GM23338 (cell line): ENCODE measurements around the gene PITPNC1. TPM values are rescaled to one million over a fixed set of nuclear protein-coding genes. Genes with fewer than 3 reads are reported as not detected.

ENCODE experiments used
- ATAC-seq: fragments of 200-7000 bp; cut with Tn5 transposase; 3 replicates; pipeline ENCODE4 v1.9.1; 2020
- DNase-seq: peaks from one replicate; pipeline ENCODE4 v3.0.0-alpha.2; 2015; ENCODE audit warnings: low spot score
- H2AFZ ChIP-seq: fragments of 200-600 bp; sonication (generic); 2 replicates; pipeline ENCODE4 v1.8.0; 2016; ENCODE audit warnings: antibody characterized with exemption, mild to moderate bottlenecking, moderate library complexity
- H3F3A ChIP-seq: fragments of 200-600 bp; sonication (generic); replicated peaks from 2 replicates; pipeline ENCODE4 v1.8.0; 2017; ENCODE audit warnings: antibody characterized with exemption, mixed run types, low read depth
- H3K27ac ChIP-seq: fragments of 200-600 bp; sonication (generic); 2 replicates; pipeline ENCODE4 v1.6.1; 2016; ENCODE audit warnings: low read depth
- H3K27me3 ChIP-seq: fragments of 200-600 bp; sonication (generic); 2 replicates; pipeline ENCODE4 v1.8.0; 2016; ENCODE audit warnings: mild to moderate bottlenecking, mixed run types, moderate library complexity; ENCODE audit not compliant: insufficient read depth
- H3K36me3 ChIP-seq: fragments of 200-600 bp; sonication (generic); 2 replicates; pipeline ENCODE4 v1.8.0; 2016; ENCODE audit warnings: mild to moderate bottlenecking; ENCODE audit not compliant: insufficient read depth
- H3K4me1 ChIP-seq: fragments of 200-600 bp; sonication (generic); 2 replicates; pipeline ENCODE4 v1.8.0; 2016; ENCODE audit warnings: mild to moderate bottlenecking, moderate library complexity; ENCODE audit not compliant: insufficient read depth
- H3K4me2 ChIP-seq: fragments of 200-600 bp; sonication (generic); 2 replicates; pipeline ENCODE4 v1.7.1; 2017; ENCODE audit warnings: mixed run types
- H3K4me3 ChIP-seq: fragments of 200-600 bp; sonication (generic); 2 replicates; pipeline ENCODE4 v1.6.1; 2016; ENCODE audit warnings: mixed run types
- H3K79me2 ChIP-seq: fragments of 200-600 bp; sonication (generic); replicated peaks from 2 replicates; pipeline ENCODE4 v1.8.0; 2017; ENCODE audit warnings: mild to moderate bottlenecking; ENCODE audit not compliant: insufficient read depth
- H3K9me2 ChIP-seq: fragments of 200-600 bp; sonication (generic); 2 replicates; pipeline ENCODE4 v1.8.0; 2017; ENCODE audit not compliant: insufficient read depth
- H4K20me1 ChIP-seq: fragments of 200-600 bp; sonication (generic); replicated peaks from 2 replicates; pipeline ENCODE4 v1.8.0; 2017; ENCODE audit warnings: mild to moderate bottlenecking; ENCODE audit not compliant: insufficient read depth
- H3K27ac Mint-ChIP-seq: 2 replicates; pipeline ENCODE4 v1.8.0; 2020; ENCODE audit warnings: inconsistent platforms, mild to moderate bottlenecking, moderate library complexity, mixed read lengths
- H3K27me3 Mint-ChIP-seq: 3 replicates; pipeline ENCODE4 v1.8.0; 2022; ENCODE audit warnings: low read depth, mild to moderate bottlenecking, moderate library complexity, mixed read lengths, inconsistent platforms; ENCODE audit not compliant: insufficient read depth, poor library complexity
- H3K36me3 Mint-ChIP-seq: 3 replicates; pipeline ENCODE4 v1.8.0; 2021; ENCODE audit warnings: low read depth, mild to moderate bottlenecking, inconsistent platforms, moderate library complexity, mixed read lengths
- H3K4me1 Mint-ChIP-seq: 3 replicates; pipeline ENCODE4 v1.8.0; 2020; ENCODE audit warnings: mild to moderate bottlenecking, inconsistent platforms, mixed read lengths
- H3K4me3 Mint-ChIP-seq: 3 replicates; pipeline ENCODE4 v1.8.0; 2021; ENCODE audit warnings: moderate library complexity, mild to moderate bottlenecking, inconsistent platforms, mixed read lengths
- H3K9me3 Mint-ChIP-seq: 3 replicates; pipeline ENCODE4 v1.8.0; 2020; ENCODE audit warnings: moderate library complexity, mild to moderate bottlenecking, inconsistent platforms, mixed read lengths
- CREB1 ChIP-seq: fragments of 250-450 bp; sonication (Bioruptor Pico); IDR thresholded peaks from 2 replicates; pipeline ENCODE4 v1.5.0; 2020; ENCODE audit warnings: low read depth, mild to moderate bottlenecking, moderate library complexity
- CTCF ChIP-seq, 2 experiments: fragments of 200-600 bp in 1 of 2; sonication (generic) in 1 of 2; conservative IDR thresholded peaks; 2 replicates each; pipeline versions ENCODE4 v1.5.1 to v1.6.1; 2016 to 2017; ENCODE audit warnings: antibody characterized with exemption in 2 of 2, low read depth in 2 of 2, mild to moderate bottlenecking in 2 of 2, moderate library complexity in 1 of 2
- ETS1 ChIP-seq: IDR thresholded peaks from 2 replicates; pipeline ENCODE4 v1.6.1; 2016; ENCODE audit warnings: antibody characterized with exemption
- EZH2phosphoT487 ChIP-seq: fragments of 200-600 bp; sonication (generic); IDR thresholded peaks from one replicate; pipeline ENCODE4 v1.8.1; 2018; ENCODE audit warnings: antibody characterized with exemption; ENCODE audit not compliant: unreplicated experiment
- POLR2AphosphoS5 ChIP-seq: IDR thresholded peaks from 2 replicates; pipeline ENCODE4 v1.6.1; 2016; ENCODE audit warnings: antibody characterized with exemption, low read depth
- STAT1 ChIP-seq: IDR thresholded peaks from one replicate; pipeline ENCODE4 v1.6.1; 2016; ENCODE audit warnings: antibody characterized with exemption; ENCODE audit not compliant: unreplicated experiment
- ZNF331 ChIP-seq: fragments of 250-450 bp; sonication (Bioruptor Pico); IDR thresholded peaks from 2 replicates; pipeline ENCODE4 v1.5.0; 2020; ENCODE audit warnings: low read depth, mild to moderate bottlenecking, moderate library complexity
- ZNF462 ChIP-seq: fragments of 250-450 bp; sonication (Bioruptor Pico); IDR thresholded peaks from 2 replicates; pipeline ENCODE4 v1.5.0; 2020; ENCODE audit warnings: mild to moderate bottlenecking, moderate library complexity
- polyA plus RNA-seq: library from polyadenylated mRNA; unstranded; fragments of >200 nt; fragmentation: Nextera tagmentation; extraction: Ambion mirVana; gene quantifications from 2 replicates; pipeline ENCODE4 v1.2.1, GENCODE V29; 2016
- total RNA-seq: library from RNA; depleted of rRNA; stranded (reverse); fragments of >200 nt; shearing (Covaris generic); gene quantifications from 2 replicates; pipeline ENCODE4 v1.2.3, GENCODE V29; 2014

The PITPNC1 gene
- total and polyA plus RNA-seq, 2 experiments from 2014 or later: 23.0 to 32.6 TPM

- TF ChIP-seq ZNF462 (CRISPR knock-in tag) (no peak), EZH2phosphoT487 (no peak), CTCF (conservative IDR thresholded peaks at IDR 0.05; ENCODE audit: low read depth in 2 of 2) (no peak), CREB1 (no peak), STAT1 (no peak)
Observed at GRCh38 chr17:67531291-67531690, 154.2 kb downstream of the PITPNC1 start (continued).

- Histone ChIP-seq H3K4me2 (no peak overlapping the region), H3K9me2 (no peaks in the 10 kb centered on the region), H3F3A (peaks cover 4% of the 10 kb centered on the region; the same call in 1 of the 2 replicates), H3K4me1 (peaks cover 42% of the 10 kb centered on the region; the same call in 1 of the 2 replicates), H3K79me2 (peaks cover 38% of the 10 kb centered on the region), H4K20me1 (no peaks in the 10 kb centered on the region), H2AFZ (no peak overlapping the region), H3K27me3 (no peaks in the 10 kb centered on the region), H3K36me3 (0 out of 2 replicates have a peak, but pooled peaks cover 2% of the 10 kb centered on the region), H3K4me3 (no peak overlapping the region), H3K27ac (no peak overlapping the region; the same call in 1 of the 2 replicates)
- H3K36me3 Mint-ChIP-seq: peaks cover 33% of the 10 kb centered on the region
- no peak for DNase-seq
- no peak overlapping the region for H3K27ac Mint-ChIP-seq
- no peak overlapping the region for H3K4me3 Mint-ChIP-seq
- no peak for ATAC-seq
- peaks cover 40% of the 10 kb centered on the region for H3K4me1 Mint-ChIP-seq
- H3K9me3 Mint-ChIP-seq: no peaks in the 10 kb centered on the region
- H3K27me3 Mint-ChIP-seq: peaks cover 9% of the 10 kb centered on the region
- TF ChIP-seq STAT1: no peak
- no peak for TF ChIP-seq ZNF331
- TF ChIP-seq ETS1: no peak
- TF ChIP-seq POLR2AphosphoS5: no peak
Observed at GRCh38 chr17:67532326-67532871, 155.3 kb downstream of the PITPNC1 start.
